Loucy (cell line): ENCODE data around the gene PIGBOS1.
"Not testable (repeated sequence)": the region's sequence is repeated elsewhere in the genome, so short reads cannot be mapped to it uniquely, and the experiment has no call there.

Experiments
- H2AFZ ChIP-seq: fragments of 200-600 bp; sonication (generic); 2 replicates; pipeline ENCODE4 v1.6.0; 2016; ENCODE audit warnings: antibody characterized with exemption, mild to moderate bottlenecking, low read length, moderate library complexity
- H3F3A ChIP-seq: fragments of 200-600 bp; 2 replicates; pipeline ENCODE4 v1.6.0; 2016; ENCODE audit warnings: antibody characterized with exemption, low read depth, mild to moderate bottlenecking
- H3K27me3 ChIP-seq: fragments of 200-600 bp; sonication (generic); 2 replicates; pipeline ENCODE4 v1.6.1; 2014; ENCODE audit warnings: low read length, mild to moderate bottlenecking; ENCODE audit not compliant: insufficient read depth, poor library complexity, severe bottlenecking
- H3K36me3 ChIP-seq: fragments of 200-600 bp; sonication (generic); 2 replicates; pipeline ENCODE4 v1.6.1; 2016; ENCODE audit warnings: low read length; ENCODE audit not compliant: insufficient read depth
- H3K4me1 ChIP-seq: fragments of 200-600 bp; sonication (generic); 2 replicates; pipeline ENCODE4 v1.5.1; 2014; ENCODE audit warnings: low read length, mild to moderate bottlenecking; ENCODE audit not compliant: insufficient read depth, poor library complexity, severe bottlenecking
- H3K4me2 ChIP-seq: fragments of 200-600 bp; sonication (generic); 2 replicates; pipeline ENCODE4 v1.6.0; 2014; ENCODE audit warnings: antibody characterized with exemption, low read length, low read depth, mild to moderate bottlenecking; ENCODE audit not compliant: poor library complexity, severe bottlenecking
- H3K4me3 ChIP-seq: fragments of 200-600 bp; sonication (generic); 2 replicates; pipeline ENCODE4 v1.5.1; 2014; ENCODE audit warnings: low read length, mild to moderate bottlenecking, mixed read lengths; ENCODE audit not compliant: poor library complexity, severe bottlenecking
- H3K79me2 ChIP-seq: fragments of 200-600 bp; sonication (generic); 2 replicates; pipeline ENCODE4 v1.6.1; 2014; ENCODE audit warnings: low read length; ENCODE audit not compliant: insufficient read depth
- H3K9ac ChIP-seq: fragments of 200-600 bp; sonication (generic); 2 replicates; pipeline ENCODE4 v1.6.0; 2014; ENCODE audit warnings: mild to moderate bottlenecking, low read depth, low read length, moderate library complexity; ENCODE audit not compliant: poor library complexity, severe bottlenecking
- H3K9me2 ChIP-seq: fragments of 200-600 bp; sonication (generic); replicated peaks from 2 replicates; pipeline ENCODE4 v1.6.1; 2016; ENCODE audit warnings: low read depth, low read length, mixed read lengths
- H3K9me3 ChIP-seq: fragments of 200-600 bp; sonication (generic); 2 replicates; pipeline ENCODE4 v1.6.1; 2014; ENCODE audit warnings: mild to moderate bottlenecking, antibody characterized with exemption, low read length, low read depth; ENCODE audit not compliant: insufficient read depth
- H4K20me1 ChIP-seq: fragments of 200-600 bp; sonication (generic); 2 replicates; pipeline ENCODE4 v1.6.0; 2014; ENCODE audit warnings: antibody characterized with exemption, low read length, mild to moderate bottlenecking; ENCODE audit not compliant: insufficient read depth, poor library complexity, severe bottlenecking
- CTCF ChIP-seq: fragments of 200-600 bp; sonication (generic); conservative IDR thresholded peaks from 2 replicates; pipeline ENCODE4 v1.5.1; 2014; ENCODE audit warnings: mild to moderate bottlenecking, antibody characterized with exemption, low read length
- EZH2phosphoT487 ChIP-seq: fragments of 200-600 bp; IDR thresholded peaks from 2 replicates; pipeline ENCODE4 v1.6.1; 2018; ENCODE audit warnings: antibody characterized with exemption, mild to moderate bottlenecking, moderate library complexity, borderline replicate concordance

PIGBOS1 gene

GRCh38 chr15:55281517-55282228 lies 37.2 kb downstream of the PIGBOS1 start:
- Histone ChIP-seq H2AFZ (no peak overlapping the region), H3K27me3 (no peaks in the 10 kb centered on the region), H3K9ac (peak overlapping the region; percentile 69), H3K9me2 (no peaks in the 10 kb centered on the region), H3K4me3 (peak overlapping the region; percentile 71), H3F3A (peaks cover 17% of the 10 kb centered on the region), H3K9me3 (no peaks in the 10 kb centered on the region), H3K4me1 (peaks cover 88% of the 10 kb centered on the region), H4K20me1 (peaks cover 19% of the 10 kb centered on the region), H3K36me3 (no peaks in the 10 kb centered on the region), H3K4me2 (peak overlapping the region; percentile 85), H3K79me2 (peaks cover 81% of the 10 kb centered on the region)
- TF ChIP-seq EZH2phosphoT487 (no peak), CTCF (peak; percentile 37)

- H3K9me3 ChIP-seq, H3K4me2 ChIP-seq, H3K4me3 ChIP-seq, H3K36me3 ChIP-seq, H2AFZ ChIP-seq, H3K9ac ChIP-seq, H3K27me3 ChIP-seq, H3K9me2 ChIP-seq: not testable (repeated sequence)
- H3K4me1 ChIP-seq, result peaks cover 89% of the 10 kb centered on the region
- H3K79me2 ChIP-seq, result peaks cover 79% of the 10 kb centered on the region
- peaks cover 15% of the 10 kb centered on the region for H4K20me1 ChIP-seq
- peaks cover 28% of the 10 kb centered on the region for H3F3A ChIP-seq
These were observed 38.3 kb downstream of the PIGBOS1 start for GRCh38 chr15:55280589-55280988.

- Histone ChIP-seq H4K20me1 (peaks cover 11% of the 10 kb centered on the region), H3K9me3 (no peaks in the 10 kb centered on the region), H3K27me3 (no peaks in the 10 kb centered on the region), H2AFZ (no peak overlapping the region), H3K79me2 (peaks cover 79% of the 10 kb centered on the region), H3K4me3 (peak overlapping the region; percentile 47), H3K9me2 (no peaks in the 10 kb centered on the region), H3K36me3 (no peaks in the 10 kb centered on the region), H3F3A (peaks cover 29% of the 10 kb centered on the region), H3K4me1 (peaks cover 85% of the 10 kb centered on the region), H3K4me2 (peak overlapping the region; percentile 69), H3K9ac (peak overlapping the region; percentile 59)
- TF ChIP-seq CTCF (no peak), EZH2phosphoT487 (no peak)
These were observed 39.1 kb downstream of the PIGBOS1 start for GRCh38 chr15:55279746-55280351.
